Loucy (cell line): ENCODE data around the gene CD151.
A peak's percentile ranks its signal among the peaks of the same experiment; 100 is the strongest.

ENCODE experiments used
- H2AFZ ChIP-seq: fragments of 200-600 bp; sonication (generic); 2 replicates; pipeline ENCODE4 v1.6.0; 2016; ENCODE audit warnings: antibody characterized with exemption, mild to moderate bottlenecking, low read length, moderate library complexity
- H3F3A ChIP-seq: fragments of 200-600 bp; 2 replicates; pipeline ENCODE4 v1.6.0; 2016; ENCODE audit warnings: antibody characterized with exemption, low read depth, mild to moderate bottlenecking
- H3K27me3 ChIP-seq: fragments of 200-600 bp; sonication (generic); 2 replicates; pipeline ENCODE4 v1.6.1; 2014; ENCODE audit warnings: low read length, mild to moderate bottlenecking; ENCODE audit not compliant: insufficient read depth, poor library complexity, severe bottlenecking
- H3K36me3 ChIP-seq: fragments of 200-600 bp; sonication (generic); 2 replicates; pipeline ENCODE4 v1.6.1; 2016; ENCODE audit warnings: low read length; ENCODE audit not compliant: insufficient read depth
- H3K4me1 ChIP-seq: fragments of 200-600 bp; sonication (generic); 2 replicates; pipeline ENCODE4 v1.5.1; 2014; ENCODE audit warnings: low read length, mild to moderate bottlenecking; ENCODE audit not compliant: insufficient read depth, poor library complexity, severe bottlenecking
- H3K4me2 ChIP-seq: fragments of 200-600 bp; sonication (generic); 2 replicates; pipeline ENCODE4 v1.6.0; 2014; ENCODE audit warnings: antibody characterized with exemption, low read length, low read depth, mild to moderate bottlenecking; ENCODE audit not compliant: poor library complexity, severe bottlenecking
- H3K4me3 ChIP-seq: fragments of 200-600 bp; sonication (generic); 2 replicates; pipeline ENCODE4 v1.5.1; 2014; ENCODE audit warnings: low read length, mild to moderate bottlenecking, mixed read lengths; ENCODE audit not compliant: poor library complexity, severe bottlenecking
- H3K79me2 ChIP-seq: fragments of 200-600 bp; sonication (generic); 2 replicates; pipeline ENCODE4 v1.6.1; 2014; ENCODE audit warnings: low read length; ENCODE audit not compliant: insufficient read depth
- H3K9ac ChIP-seq: fragments of 200-600 bp; sonication (generic); 2 replicates; pipeline ENCODE4 v1.6.0; 2014; ENCODE audit warnings: mild to moderate bottlenecking, low read depth, low read length, moderate library complexity; ENCODE audit not compliant: poor library complexity, severe bottlenecking
- H3K9me2 ChIP-seq: fragments of 200-600 bp; sonication (generic); replicated peaks from 2 replicates; pipeline ENCODE4 v1.6.1; 2016; ENCODE audit warnings: low read depth, low read length, mixed read lengths
- H3K9me3 ChIP-seq: fragments of 200-600 bp; sonication (generic); 2 replicates; pipeline ENCODE4 v1.6.1; 2014; ENCODE audit warnings: mild to moderate bottlenecking, antibody characterized with exemption, low read length, low read depth; ENCODE audit not compliant: insufficient read depth
- H4K20me1 ChIP-seq: fragments of 200-600 bp; sonication (generic); 2 replicates; pipeline ENCODE4 v1.6.0; 2014; ENCODE audit warnings: antibody characterized with exemption, low read length, mild to moderate bottlenecking; ENCODE audit not compliant: insufficient read depth, poor library complexity, severe bottlenecking
- CTCF ChIP-seq: fragments of 200-600 bp; sonication (generic); conservative IDR thresholded peaks from 2 replicates; pipeline ENCODE4 v1.5.1; 2014; ENCODE audit warnings: mild to moderate bottlenecking, antibody characterized with exemption, low read length
- EZH2phosphoT487 ChIP-seq: fragments of 200-600 bp; IDR thresholded peaks from 2 replicates; pipeline ENCODE4 v1.6.1; 2018; ENCODE audit warnings: antibody characterized with exemption, mild to moderate bottlenecking, moderate library complexity, borderline replicate concordance

The CD151 gene

GRCh38 chr11:796565-797295, 36.0 kb upstream of the CD151 start:
- Histone ChIP-seq H4K20me1 (peaks cover 14% of the 10 kb centered on the region), H3K4me3 (peak overlapping the region; percentile 85), H3K4me1 (peaks cover 17% of the 10 kb centered on the region), H3K79me2 (peaks cover 19% of the 10 kb centered on the region; the same call in 1 of the 2 replicates), H3K36me3 (no peaks in the 10 kb centered on the region), H2AFZ (no peak overlapping the region), H3F3A (peaks cover 3% of the 10 kb centered on the region; the same call in 1 of the 2 replicates), H3K27me3 (no peaks in the 10 kb centered on the region), H3K4me2 (peak overlapping the region; percentile 100), H3K9me3 (no peaks in the 10 kb centered on the region), H3K9me2 (no peaks in the 10 kb centered on the region), H3K9ac (peak overlapping the region; percentile 83)
- TF ChIP-seq EZH2phosphoT487 (no peak), CTCF (no peak)

- no peaks in the 10 kb centered on the region for H3K36me3 ChIP-seq
- peak overlapping the region; percentile 55; the same call in 1 of the 2 replicates for H2AFZ ChIP-seq
- peaks cover 17% of the 10 kb centered on the region for H3K4me1 ChIP-seq
- H3K9ac ChIP-seq = peak overlapping the region; percentile 83
- no peaks in the 10 kb centered on the region for H3K27me3 ChIP-seq
- H3K4me2 ChIP-seq = peak overlapping the region; percentile 100
- H3K9me3 ChIP-seq = no peaks in the 10 kb centered on the region
- no peaks in the 10 kb centered on the region for H3K9me2 ChIP-seq
- peaks cover 14% of the 10 kb centered on the region for H4K20me1 ChIP-seq
- H3F3A ChIP-seq = peaks cover 3% of the 10 kb centered on the region; the same call in 1 of the 2 replicates
- H3K4me3 ChIP-seq = peak overlapping the region; percentile 85
- peaks cover 20% of the 10 kb centered on the region; the same call in 1 of the 2 replicates for H3K79me2 ChIP-seq
- TF ChIP-seq CTCF (no peak), EZH2phosphoT487 (no peak)
Measured at GRCh38 chr11:797296-798092, 35.3 kb upstream of the CD151 start.

GRCh38 chr11:798093-798713, 34.5 kb upstream of the CD151 start, which contains the start of gene SLC25A22:
SLC25A22 (minus strand) TSS chr11:798281; CDS start chr11:795006, 3,275 bp downstream.
- Histone ChIP-seq H3K4me1 (peaks cover 17% of the 10 kb centered on the region), H3K9ac (peak within 1 kb of the TSS; percentile 83), H2AFZ (peak within 1 kb of the TSS; percentile 55; the same call in 1 of the 2 replicates), H3K27me3 (no peaks in the 10 kb centered on the region), H3K9me3 (no peaks in the 10 kb centered on the region), H3K4me3 (peak within 1 kb of the TSS; percentile 85), H4K20me1 (peaks cover 14% of the 10 kb centered on the region), H3K4me2 (peak within 1 kb of the TSS; percentile 100), H3F3A (peaks cover 3% of the 10 kb centered on the region; the same call in 1 of the 2 replicates), H3K36me3 (no peaks in the 10 kb centered on the region), H3K79me2 (peaks cover 26% of the 10 kb centered on the region; the same call in 1 of the 2 replicates), H3K9me2 (no peaks in the 10 kb centered on the region)
- TF ChIP-seq CTCF (peak; percentile 61), EZH2phosphoT487 (no peak)
